Loucy (cell line): ENCODE measurements around the gene RPA3.

Experiments used
- EZH2phosphoT487 ChIP-seq: fragments of 200-600 bp; IDR thresholded peaks from 2 replicates; pipeline ENCODE4 v1.6.1; 2018; ENCODE audit warnings: antibody characterized with exemption, mild to moderate bottlenecking, moderate library complexity, borderline replicate concordance
- TF ChIP-seq, protein P1 (sequence below): fragments of 200-600 bp; sonication (generic); conservative IDR thresholded peaks from 2 replicates; pipeline ENCODE4 v1.5.1; 2014; ENCODE audit warnings: mild to moderate bottlenecking, antibody characterized with exemption, low read length

DNA sequence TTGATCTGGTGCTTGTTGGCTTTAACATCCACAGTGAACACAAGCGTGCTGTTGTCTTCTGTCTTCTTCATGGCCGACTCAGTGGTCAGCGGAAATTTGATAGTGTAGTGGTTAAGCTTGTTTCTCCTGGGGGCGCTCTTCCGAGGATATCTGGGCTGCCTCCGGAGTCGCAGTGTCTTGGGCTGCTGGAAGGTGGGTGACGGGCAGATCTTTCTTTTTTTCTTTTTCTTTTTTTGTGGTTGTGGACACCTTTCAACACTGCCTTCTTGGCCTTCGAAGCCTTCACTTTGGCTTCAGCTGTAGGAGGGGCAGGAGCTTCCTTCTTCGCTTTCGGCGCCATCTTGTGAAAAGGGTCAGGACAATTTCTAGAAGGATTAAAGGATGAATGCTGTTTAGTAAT lies 23.8 kb upstream of the RPA3 start:
- TF ChIP-seq, protein P1, sequence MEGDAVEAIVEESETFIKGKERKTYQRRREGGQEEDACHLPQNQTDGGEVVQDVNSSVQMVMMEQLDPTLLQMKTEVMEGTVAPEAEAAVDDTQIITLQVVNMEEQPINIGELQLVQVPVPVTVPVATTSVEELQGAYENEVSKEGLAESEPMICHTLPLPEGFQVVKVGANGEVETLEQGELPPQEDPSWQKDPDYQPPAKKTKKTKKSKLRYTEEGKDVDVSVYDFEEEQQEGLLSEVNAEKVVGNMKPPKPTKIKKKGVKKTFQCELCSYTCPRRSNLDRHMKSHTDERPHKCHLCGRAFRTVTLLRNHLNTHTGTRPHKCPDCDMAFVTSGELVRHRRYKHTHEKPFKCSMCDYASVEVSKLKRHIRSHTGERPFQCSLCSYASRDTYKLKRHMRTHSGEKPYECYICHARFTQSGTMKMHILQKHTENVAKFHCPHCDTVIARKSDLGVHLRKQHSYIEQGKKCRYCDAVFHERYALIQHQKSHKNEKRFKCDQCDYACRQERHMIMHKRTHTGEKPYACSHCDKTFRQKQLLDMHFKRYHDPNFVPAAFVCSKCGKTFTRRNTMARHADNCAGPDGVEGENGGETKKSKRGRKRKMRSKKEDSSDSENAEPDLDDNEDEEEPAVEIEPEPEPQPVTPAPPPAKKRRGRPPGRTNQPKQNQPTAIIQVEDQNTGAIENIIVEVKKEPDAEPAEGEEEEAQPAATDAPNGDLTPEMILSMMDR, result peak; percentile 18
- no peak for TF ChIP-seq EZH2phosphoT487
